GM12864 (cell line): ENCODE data around the gene TTC19.

Experiments
- DNase-seq: peaks from one replicate; pipeline ENCODE4 v3.0.0-alpha.2; 2011; ENCODE audit warnings: low read depth
- H3K4me3 ChIP-seq: 2 replicates; pipeline ENCODE4 v1.5.1; 2011; ENCODE audit warnings: mild to moderate bottlenecking, low read depth, low read length, control low read depth
- CTCF ChIP-seq: IDR thresholded peaks from 2 replicates; pipeline ENCODE4 v1.5.1; 2011; ENCODE audit warnings: low read depth, mild to moderate bottlenecking, moderate library complexity, low read length, control low read depth, inconsistent platforms; ENCODE audit errors: missing control alignments

TTC19 gene

GRCh38 chr17:15957206-15957605 lies 42.4 kb upstream of the TTC19 start:
- H3K4me3 ChIP-seq = no peak overlapping the region
- TF ChIP-seq CTCF = no peak
- DNase-seq = no peak

GRCh38 chr17:15957608-15958307 lies 41.9 kb upstream of the TTC19 start:
- no peak for TF ChIP-seq CTCF
- H3K4me3 ChIP-seq = no peak overlapping the region
- DNase-seq = no peak

- DNase-seq = no peak
- H3K4me3 ChIP-seq = no peak overlapping the region
- TF ChIP-seq CTCF = no peak
Measured at GRCh38 chr17:15958484-15958854, 41.2 kb upstream of the TTC19 start.

- DNase-seq = no peak
- no peak overlapping the region for H3K4me3 ChIP-seq
- no peak for TF ChIP-seq CTCF
Measured at GRCh38 chr17:15963670-15964110, 35.9 kb upstream of the TTC19 start.

DNA sequence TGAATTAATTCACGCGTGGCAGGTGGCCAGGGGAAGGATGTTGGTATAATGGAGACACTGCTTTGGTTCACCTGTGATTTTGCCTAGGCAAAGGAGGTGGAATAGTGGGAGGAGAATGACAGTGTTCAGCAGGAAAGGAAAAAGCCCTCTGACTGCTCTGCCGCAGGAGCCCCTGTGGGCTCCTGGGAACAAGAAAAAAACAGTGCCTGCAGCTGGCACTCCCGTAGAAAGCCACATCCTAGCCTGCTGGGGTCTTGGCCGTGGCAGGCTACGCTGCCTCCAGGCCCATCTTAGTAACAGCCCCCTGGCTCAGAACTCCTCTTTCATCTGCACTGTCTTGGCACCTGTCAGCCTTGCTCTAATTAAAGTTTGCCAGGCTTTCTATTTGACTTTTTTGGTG lies 34.1 kb upstream of the TTC19 start:
- DNase-seq = no peak
- H3K4me3 ChIP-seq = no peak overlapping the region
- no peak for TF ChIP-seq CTCF

DNA sequence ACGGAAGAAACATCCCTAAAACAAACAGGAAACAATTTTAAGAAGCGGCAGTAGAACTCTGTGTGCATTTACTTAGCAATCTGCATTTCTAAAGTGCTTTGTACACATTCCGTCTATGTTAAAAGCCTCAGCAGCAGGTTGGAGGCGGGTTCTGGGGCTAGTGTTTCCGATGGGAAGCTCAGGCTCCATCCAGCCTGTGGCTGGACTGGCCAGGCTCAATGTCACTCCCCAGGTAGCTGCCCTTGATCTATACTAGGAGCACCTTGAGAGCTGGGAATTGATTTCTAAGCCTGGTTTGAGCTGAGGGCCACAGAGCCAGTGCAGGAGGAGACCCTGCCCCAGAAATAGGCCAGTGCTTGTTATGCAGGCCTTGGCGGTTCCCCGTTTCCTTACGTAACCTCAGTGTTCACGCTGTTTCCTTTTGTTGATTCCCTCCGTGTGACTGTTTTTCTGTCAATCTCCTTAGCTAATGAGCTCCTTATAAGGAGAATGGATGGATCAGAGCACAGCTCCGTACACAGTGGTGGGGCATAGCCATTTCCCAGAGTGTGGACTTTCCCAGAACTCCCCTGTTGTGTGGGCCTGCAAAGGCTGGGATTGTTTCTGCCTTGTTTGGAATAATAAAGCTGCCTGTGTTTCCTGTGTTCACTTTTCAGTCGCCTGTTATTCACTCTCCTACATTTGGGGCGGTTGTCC lies 33.3 kb upstream of the TTC19 start:
- no peak for DNase-seq
- TF ChIP-seq CTCF = no peak
- H3K4me3 ChIP-seq = no peak overlapping the region

DNA sequence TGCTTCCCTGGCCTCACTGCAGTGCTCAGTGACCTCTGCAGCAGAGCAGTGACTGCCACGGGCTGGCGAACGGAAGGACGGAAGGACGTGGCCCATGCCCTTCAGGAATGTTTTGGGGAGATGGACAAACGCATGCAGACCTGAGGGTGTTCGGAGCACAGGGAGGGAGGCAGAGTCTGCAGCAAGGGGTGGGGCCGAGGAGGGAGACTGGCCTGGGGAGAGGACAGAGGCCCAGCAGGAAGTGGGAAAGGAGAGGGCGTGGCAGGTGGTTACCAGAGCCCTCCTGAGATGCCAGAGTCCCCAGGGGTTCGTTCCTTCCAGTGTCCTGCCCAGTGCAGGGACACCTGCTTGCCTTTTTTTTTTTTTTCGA lies 32.8 kb upstream of the TTC19 start:
- DNase-seq = no peak

More for the DNA sequence above, 32.8 kb upstream of the TTC19 start:
- TF ChIP-seq CTCF = no peak
- H3K4me3 ChIP-seq = no peak overlapping the region
